NB4 (cell line): ENCODE measurements around the gene BCAR3.

Experiments used
- CTCF ChIP-seq: IDR thresholded peaks from one replicate; pipeline ENCODE4 v1.5.1; 2012; ENCODE audit warnings: low read depth, low read length
- POLR2A ChIP-seq: IDR thresholded peaks from 2 replicates; pipeline ENCODE4 v1.6.1; 2011; ENCODE audit warnings: mild to moderate bottlenecking; ENCODE audit not compliant: insufficient read length; ENCODE audit errors: extremely low read depth

GRCh38 chr1:93677729-93678128 lies 3.9 kb downstream of the BCAR3 start:
- TF ChIP-seq POLR2A, result no peak
- TF ChIP-seq CTCF, result no peak
